Aorta (tissue), 5 donors: ENCODE measurements around the gene SMYD5. TPM values are rescaled to one million over a fixed set of nuclear protein-coding genes. Genes with fewer than 3 reads are reported as not detected.

ENCODE experiments used
- ATAC-seq: fragments of 200-7000 bp; cut with Tn5 transposase; one replicate; pipeline ENCODE4 v1.9.1; 2022; ENCODE audit warnings: moderate library complexity; ENCODE audit not compliant: low FRiP score
- DNase-seq, 2 donors: peaks; one replicate each; pipeline ENCODE4 v3.0.0-alpha.2; 2020
- H3K27ac ChIP-seq, 2 donors: one replicate each; pipeline ENCODE4 v1.5.1; 2013; ENCODE audit warnings: low read length in 2 of 2, mild to moderate bottlenecking in 2 of 2, moderate library complexity in 2 of 2, control low read depth in 1 of 2, inconsistent platforms in 1 of 2, low read depth in 1 of 2
- H3K27me3 ChIP-seq, 2 donors: one replicate each; pipeline ENCODE4 v1.6.1; 2013; ENCODE audit warnings: control low read depth in 1 of 2, low read length in 1 of 2, mild to moderate bottlenecking in 1 of 2, moderate library complexity in 1 of 2; ENCODE audit not compliant: insufficient read depth in 2 of 2, control insufficient read depth in 1 of 2
- H3K36me3 ChIP-seq, 2 donors: one replicate each; pipeline ENCODE4 v1.6.1; 2013; ENCODE audit warnings: control low read depth in 1 of 2, low read length in 1 of 2, mild to moderate bottlenecking in 1 of 2; ENCODE audit not compliant: insufficient read depth in 2 of 2, control insufficient read depth in 1 of 2
- H3K4me1 ChIP-seq, 2 donors: one replicate each; pipeline ENCODE4 v1.6.1; 2013; ENCODE audit warnings: low read length in 2 of 2, control low read depth in 1 of 2, mild to moderate bottlenecking in 1 of 2, moderate library complexity in 1 of 2; ENCODE audit not compliant: insufficient read depth in 2 of 2, control insufficient read depth in 1 of 2
- H3K4me3 ChIP-seq, 2 donors: one replicate each; pipeline ENCODE4 v1.5.1; 2013; ENCODE audit warnings: low read length in 2 of 2, control low read depth in 1 of 2, mild to moderate bottlenecking in 1 of 2
- H3K9me3 ChIP-seq: one replicate; pipeline ENCODE4 v1.6.1; 2013; ENCODE audit warnings: mild to moderate bottlenecking, low read length; ENCODE audit not compliant: control insufficient read depth
- WGBS, 2 donors: extraction: QIAGEN DNeasy Blood & Tissue Kit; methylation state at CpG; one replicate each; pipeline ENCODE4 v1.1.7; 2013; 5-methylcytosine and 5-hydroxymethylcytosine counted together
- intact Hi-C, 2 donors: fragments of 100-400 bp; cut with DNase I; formaldehyde crosslinking; loops; one replicate each; pipeline versions ENCODE4 v1.14.2 to v1.15.0; 2022
- polyA plus RNA-seq, 2 donors: library from polyadenylated mRNA; stranded (reverse); fragments of 200-250 nt; gene quantifications; one replicate each; pipeline ENCODE4 v1.2.3, GENCODE V29; 2013
- total RNA-seq, 2 donors: library from RNA; stranded (reverse); fragmentation: NEBNext Ultra II Directional; extraction: Animal tissue kit (Norgen Biotek cat#: 25700); gene quantifications; one replicate each; pipeline ENCODE4 v1.2.1, GENCODE V29; 2021
- donor health status: healthy with polysubstance abuse.
- donor health status: Bipolar disorder and iron deficiency.
- donor health status: DM: no; HTN: no; CAD: no.
- donor health status: DM: no; HTN: no; CAD: no.
- donor health status: DM: yes; HTN: yes; CAD: no.

Gene SMYD5
- total and polyA plus RNA-seq, 4 donors = 4.3 to 23.0 (median 17.6) TPM

DNA sequence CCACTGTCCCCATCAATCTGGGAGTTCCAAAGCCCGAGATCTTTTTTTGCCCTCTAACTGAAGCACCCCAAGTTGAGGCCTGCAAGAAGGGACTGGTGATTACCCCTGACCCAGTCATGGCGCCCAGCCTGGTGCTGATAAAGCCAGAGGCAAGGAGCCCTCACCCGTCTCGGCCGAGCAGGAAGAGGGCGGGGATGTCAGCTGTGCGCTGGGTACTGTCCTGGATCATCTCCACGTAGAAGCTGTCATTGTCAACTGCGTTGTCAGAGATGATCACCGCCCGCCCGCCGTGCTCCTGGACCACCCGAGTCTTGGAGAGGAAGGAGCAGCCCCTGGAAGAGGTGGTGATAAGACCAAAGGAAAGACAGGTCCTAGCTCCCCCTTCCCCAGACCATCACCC lies 14.6 kb downstream of the SMYD5 start:
- no peak overlapping the region for H3K4me3 ChIP-seq
- ATAC-seq = no peak
- H3K27me3 ChIP-seq = no peaks in the 10 kb centered on the region
- DNase-seq = no peak
- peaks cover 0 to 3% of the 10 kb centered on the region in 2 donors for H3K36me3 ChIP-seq
- H3K4me1 ChIP-seq = no peaks in the 10 kb centered on the region
- 80 to 83% methylated on average over 14 of the region's 14 CpGs for WGBS, 2 donors
- H3K27ac ChIP-seq = no peak overlapping the region
- no peaks in the 10 kb centered on the region for H3K9me3 ChIP-seq
- intact Hi-C loops = no loop called here

DNA sequence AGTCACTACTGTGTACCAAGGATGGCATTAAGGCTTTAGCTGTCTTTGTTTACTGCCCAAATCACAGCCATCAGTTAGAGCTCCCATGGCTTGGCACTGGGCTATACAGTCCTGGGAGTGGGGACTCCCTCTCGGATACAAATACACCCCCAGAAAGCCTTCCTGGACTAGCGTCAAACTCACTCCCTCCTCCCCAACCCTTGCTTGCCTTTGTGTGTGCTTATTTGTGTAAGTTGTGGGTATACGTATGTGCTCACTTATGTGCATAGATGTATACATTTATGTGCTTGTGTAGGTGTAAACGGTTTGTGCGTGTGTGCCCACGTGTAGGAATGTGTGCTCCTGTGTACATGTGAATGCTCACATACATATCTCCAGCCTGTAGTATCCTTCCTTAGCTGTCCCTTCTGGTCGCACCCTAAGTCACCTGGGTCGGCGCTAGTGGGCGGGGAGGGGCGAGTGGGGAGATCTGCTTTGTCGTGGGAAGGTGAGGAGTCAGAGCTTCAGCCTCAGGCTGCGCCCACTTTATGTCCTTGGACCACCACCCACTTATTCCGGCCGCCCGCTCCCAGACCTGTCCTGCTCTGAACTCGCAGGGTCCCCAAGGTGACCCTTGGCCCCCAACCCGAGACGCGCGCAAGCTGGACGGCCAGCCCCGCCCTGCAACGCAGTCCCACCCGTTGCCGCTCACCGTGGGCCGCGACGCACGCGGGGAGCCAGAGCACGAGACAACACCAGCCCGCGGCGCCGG lies 18.5 kb downstream of the SMYD5 start:
- DNase-seq (no peak), ATAC-seq (no peak)
- Histone ChIP-seq H3K27ac (no peak overlapping the region), H3K27me3 (no peaks in the 10 kb centered on the region), H3K36me3 (no peaks in the 10 kb centered on the region), H3K4me3 (peak overlapping the region; percentile 22 to 58), H3K9me3 (no peaks in the 10 kb centered on the region), H3K4me1 (no peaks in the 10 kb centered on the region)
- intact Hi-C loops = loop anchor here (5.0 kb wide), 2 partner anchors 155 to 505 kb away; partner anchors contain the start of genes ALMS1 (in 1 of the 2) and TPRKB (in 1 of the 2)
- 1 to 2% methylated on average over 24 to 37 of the region's 37 CpGs for WGBS, 2 donors

GRCh38 chr2:73233154-73233931 lies 19.3 kb downstream of the SMYD5 start, which contains the start of gene PRADC1:
TSS of gene PRADC1 (minus strand) at chr2:73233239. CDS start at chr2:73233160, 79 bp downstream.
- ATAC-seq (peak; percentile 98), DNase-seq (peak; percentile 98 to 99)
- no peaks in the 10 kb centered on the region for H3K4me1 ChIP-seq
- no peaks in the 10 kb centered on the region for H3K9me3 ChIP-seq
- no peaks in the 10 kb centered on the region for H3K36me3 ChIP-seq
- WGBS, 2 donors = 0% methylated on average over 66 to 67 of the region's 67 CpGs
- H3K27me3 ChIP-seq = no peaks in the 10 kb centered on the region
- H3K27ac ChIP-seq = peak within 1 kb of the TSS; percentile 12 to 78
- H3K4me3 ChIP-seq = peak within 1 kb of the TSS; percentile 43 to 58
- intact Hi-C loops = loop anchor here (5.0 kb wide), 2 partner anchors 154 to 504 kb away; partner anchors contain the start of genes ALMS1 (in 1 of the 2) and TPRKB (in 1 of the 2)

- H3K36me3 ChIP-seq = no peaks in the 10 kb centered on the region
- peak; percentile 93 for DNase-seq
- no peaks in the 10 kb centered on the region for H3K27me3 ChIP-seq
- no peaks in the 10 kb centered on the region for H3K9me3 ChIP-seq
- 0% methylated on average over 64 to 69 of the region's 69 CpGs for WGBS, 2 donors
- no peaks in the 10 kb centered on the region for H3K4me1 ChIP-seq
- intact Hi-C loops = loop anchor here (2.0 to 5.0 kb wide), 3 partner anchors 57 to 503 kb away; partner anchors contain the start of genes ALMS1 (in 1 of the 2) and TPRKB (in 1 of the 2)
- peak within 1 kb of the TSS; percentile 12 to 78 for H3K27ac ChIP-seq
- H3K4me3 ChIP-seq = peak within 1 kb of the TSS; percentile 53 to 82
- peak; percentile 94 for ATAC-seq
These were observed 20.1 kb downstream of the SMYD5 start, which contains the start of gene CCT7 for GRCh38 chr2:73233932-73234832. TSS of gene CCT7 (plus strand) at chr2:73234308. CDS start at chr2:73234379, 71 bp downstream.

DNA sequence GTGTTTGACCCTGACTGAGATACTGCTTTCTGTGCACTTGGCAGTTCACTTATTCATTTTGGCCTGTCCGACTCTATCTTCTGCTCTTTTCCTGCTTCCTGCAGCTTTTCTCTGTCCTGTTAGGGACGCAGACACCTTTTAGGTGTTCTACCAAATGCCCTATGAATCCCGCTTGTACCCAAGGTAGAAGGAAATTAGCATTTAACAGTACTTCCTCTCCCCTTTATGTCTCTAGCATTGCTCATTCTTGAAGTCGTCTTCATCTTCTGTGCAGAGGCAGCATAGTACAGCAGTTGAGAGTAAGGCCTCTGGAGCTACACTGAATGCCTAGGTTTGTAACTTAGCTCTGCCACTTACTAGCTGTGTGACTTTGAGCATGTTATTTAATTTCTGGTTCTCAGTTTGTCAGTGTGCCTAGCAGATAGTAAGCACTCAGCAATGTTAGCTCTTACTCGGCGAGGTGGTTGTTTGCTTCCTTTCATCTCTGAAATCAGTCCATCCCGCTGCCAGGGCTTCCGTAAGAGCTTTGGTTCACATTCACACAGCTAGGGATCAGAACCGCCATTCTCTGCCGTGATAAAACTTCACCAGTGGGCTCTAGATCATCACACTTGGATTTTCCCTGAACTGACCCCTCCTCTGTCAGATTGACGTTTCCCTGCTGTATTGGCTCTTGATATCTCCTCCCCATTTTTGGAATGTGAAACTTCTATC lies 21.4 kb downstream of the SMYD5 start:
- Histone ChIP-seq H3K9me3 (no peaks in the 10 kb centered on the region), H3K36me3 (peaks cover 0 to 3% of the 10 kb centered on the region in 2 donors), H3K27me3 (no peaks in the 10 kb centered on the region), H3K4me1 (no peaks in the 10 kb centered on the region), H3K27ac (no peak overlapping the region), H3K4me3 (peak overlapping the region in 1 of 2 donors; percentile 53)
- ATAC-seq (no peak), DNase-seq (no peak)
- WGBS, 2 donors = 73% methylated on average over 11 of the region's 11 CpGs
- intact Hi-C loops = loop anchor here in 1 of 2 donors (2.0 kb wide), 1 partner anchor 59 kb away; no protein-coding TSS in a partner anchor

- intact Hi-C loops = no loop called here
- Histone ChIP-seq H3K36me3 (peaks cover 0 to 3% of the 10 kb centered on the region in 2 donors), H3K4me3 (no peak overlapping the region), H3K27ac (no peak overlapping the region), H3K27me3 (no peaks in the 10 kb centered on the region), H3K9me3 (no peaks in the 10 kb centered on the region), H3K4me1 (no peaks in the 10 kb centered on the region)
- no peak for DNase-seq
- ATAC-seq = no peak
- WGBS, 2 donors = 60 to 85% methylated on average over 1 of the region's 1 CpG
These were observed 23.1 kb downstream of the SMYD5 start for GRCh38 chr2:73237168-73237567.

DNA sequence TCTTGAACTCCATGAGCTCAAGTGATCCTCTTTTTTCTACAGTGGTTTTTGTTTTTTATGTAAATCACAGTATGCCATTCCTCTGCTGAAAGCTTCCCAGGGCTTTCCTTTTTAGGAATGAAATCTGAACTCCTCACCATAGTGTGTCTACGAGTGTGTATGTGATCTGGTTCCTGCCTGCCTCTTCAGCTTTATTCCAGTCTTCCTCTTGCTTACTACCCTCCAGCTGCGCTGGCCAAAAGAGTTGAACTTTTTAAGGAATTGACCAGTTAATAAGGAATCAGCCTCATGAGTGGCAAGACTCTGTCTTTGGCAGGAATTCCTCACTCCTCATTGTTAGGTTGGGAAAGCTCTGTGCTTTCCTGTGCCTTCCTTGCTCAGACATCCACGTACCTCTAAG lies 24.1 kb downstream of the SMYD5 start:
- ATAC-seq (no peak), DNase-seq (no peak)
- H3K36me3 ChIP-seq = peaks cover 0 to 5% of the 10 kb centered on the region in 2 donors
- H3K9me3 ChIP-seq = no peaks in the 10 kb centered on the region
- H3K4me3 ChIP-seq = no peak overlapping the region
- WGBS, 2 donors = 54 to 63% methylated on average over 3 of the region's 3 CpGs
- no peaks in the 10 kb centered on the region for H3K4me1 ChIP-seq
- intact Hi-C loops = no loop called here
- H3K27ac ChIP-seq = no peak overlapping the region
- H3K27me3 ChIP-seq = no peaks in the 10 kb centered on the region
